ENCODE results near the gene EYA3.

The EYA3 gene

DNA sequence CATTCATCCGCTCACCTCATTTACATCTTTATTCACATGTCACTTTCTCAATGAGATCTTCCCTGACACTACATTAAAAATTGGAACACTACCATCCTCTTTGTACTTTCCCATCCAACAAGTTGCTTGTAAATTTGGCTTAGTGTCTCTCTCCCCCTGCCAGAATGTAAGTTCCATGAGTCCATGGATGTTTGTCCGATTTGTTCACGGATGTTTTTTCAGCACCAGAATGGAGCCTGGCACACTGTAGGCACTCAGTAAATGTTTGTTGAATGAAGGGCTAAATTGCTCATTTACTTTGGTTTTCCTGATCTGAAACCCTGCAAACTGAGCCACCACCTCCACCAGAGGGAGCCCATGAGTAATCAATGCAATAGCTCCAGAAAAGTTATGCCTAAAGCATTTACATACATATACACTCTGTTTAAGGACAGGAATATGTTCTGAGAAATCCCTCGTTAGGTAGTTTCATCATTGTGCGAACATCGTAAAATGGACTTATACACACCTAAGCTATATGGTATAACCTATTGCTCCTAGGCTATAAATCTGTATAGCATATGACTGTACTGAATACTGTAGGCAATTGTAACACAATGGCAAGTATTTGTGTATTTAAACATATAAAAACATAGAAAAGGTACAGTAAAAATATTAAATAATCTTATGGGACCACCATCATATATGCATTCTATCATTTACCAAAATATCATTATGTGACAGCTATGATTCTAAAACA is 2.8 kb upstream of the EYA3 start:
- POLR2A ChIA-PET (ENCODE audit: low non-redundant PET): no interaction called here
- DNase-seq (ENCODE audit: low spot score): peak; percentile 49
- CTCF ChIA-PET: interaction anchor here (0.6 to 2.8 kb wide), 9 partner anchors 14 to 234 kb away, joined by 3 to 31 read pairs (median 4); no protein-coding TSS in a partner anchor
- TF ChIP-seq, protein P1, sequence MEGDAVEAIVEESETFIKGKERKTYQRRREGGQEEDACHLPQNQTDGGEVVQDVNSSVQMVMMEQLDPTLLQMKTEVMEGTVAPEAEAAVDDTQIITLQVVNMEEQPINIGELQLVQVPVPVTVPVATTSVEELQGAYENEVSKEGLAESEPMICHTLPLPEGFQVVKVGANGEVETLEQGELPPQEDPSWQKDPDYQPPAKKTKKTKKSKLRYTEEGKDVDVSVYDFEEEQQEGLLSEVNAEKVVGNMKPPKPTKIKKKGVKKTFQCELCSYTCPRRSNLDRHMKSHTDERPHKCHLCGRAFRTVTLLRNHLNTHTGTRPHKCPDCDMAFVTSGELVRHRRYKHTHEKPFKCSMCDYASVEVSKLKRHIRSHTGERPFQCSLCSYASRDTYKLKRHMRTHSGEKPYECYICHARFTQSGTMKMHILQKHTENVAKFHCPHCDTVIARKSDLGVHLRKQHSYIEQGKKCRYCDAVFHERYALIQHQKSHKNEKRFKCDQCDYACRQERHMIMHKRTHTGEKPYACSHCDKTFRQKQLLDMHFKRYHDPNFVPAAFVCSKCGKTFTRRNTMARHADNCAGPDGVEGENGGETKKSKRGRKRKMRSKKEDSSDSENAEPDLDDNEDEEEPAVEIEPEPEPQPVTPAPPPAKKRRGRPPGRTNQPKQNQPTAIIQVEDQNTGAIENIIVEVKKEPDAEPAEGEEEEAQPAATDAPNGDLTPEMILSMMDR (conservative IDR thresholded peaks at IDR 0.05; ENCODE audit: low read depth): peak; percentile 80
- no peak overlapping the region for H3K27ac ChIP-seq

DNA sequence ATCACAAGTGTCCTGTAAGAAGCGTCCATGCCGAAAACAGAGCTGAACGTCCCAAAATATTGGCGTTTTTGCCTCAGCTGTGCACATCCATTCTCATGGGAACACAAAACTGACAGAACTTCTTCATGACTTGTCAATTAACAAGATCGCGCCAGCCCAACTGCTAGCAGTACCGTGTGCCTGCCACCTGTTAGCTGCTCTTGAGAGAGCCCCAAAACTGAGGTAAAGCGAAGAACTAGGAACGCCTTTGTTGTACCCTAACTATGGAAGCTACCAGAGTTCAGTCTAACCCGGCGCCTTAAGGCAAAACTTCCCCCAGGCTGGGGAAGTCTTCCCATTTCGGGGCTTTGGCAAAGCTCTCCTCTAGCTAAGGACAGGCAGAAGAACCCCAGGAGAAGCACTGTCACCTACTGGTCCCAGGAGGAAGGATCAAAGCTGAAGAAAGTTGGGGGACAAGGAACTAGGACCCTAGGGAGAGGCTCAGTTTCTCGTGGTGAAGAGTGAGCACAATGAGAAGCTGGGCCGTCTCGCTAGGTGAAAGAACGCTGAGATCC is 719 bp downstream of the EYA3 start:
- ChIA-PET POLR2A (ENCODE audit: low non-redundant PET) (interaction anchor here (1.0 kb wide), 1 partner anchor 10 kb away, joined by 4 read pairs; no protein-coding TSS in a partner anchor), CTCF (interaction anchor here (0.6 to 1.5 kb wide), 4 partner anchors 103 to 781 kb away, joined by 3 to 6 read pairs (median 3); no protein-coding TSS in a partner anchor)
- DNase-seq (ENCODE audit: low spot score): peak; percentile 28
- TF ChIP-seq, protein P1 (conservative IDR thresholded peaks at IDR 0.05; ENCODE audit: low read depth): no peak
- H3K27ac ChIP-seq: peak overlapping the region; percentile 94

DNA sequence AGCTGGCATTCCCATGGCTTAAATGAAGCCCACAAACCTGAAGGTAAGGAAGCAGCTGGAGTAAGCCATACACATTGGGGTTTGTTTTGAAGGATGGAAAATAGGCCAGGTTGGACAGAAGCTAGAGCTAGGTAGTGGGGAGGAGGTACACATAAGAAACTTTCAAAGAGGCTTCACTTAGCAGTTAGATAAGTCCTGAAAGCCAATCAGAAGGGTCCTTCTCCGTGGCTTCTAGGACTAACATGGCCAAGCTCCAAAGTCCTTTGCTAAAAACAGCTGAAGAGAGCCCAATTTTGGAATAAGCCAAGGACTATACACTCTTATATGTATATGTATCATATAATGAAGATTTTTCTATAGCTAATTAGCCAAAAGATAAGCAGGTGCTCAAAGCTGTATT is 1.8 kb downstream of the EYA3 start:
- TF ChIP-seq, protein P1 (conservative IDR thresholded peaks at IDR 0.05; ENCODE audit: low read depth): no peak
- DNase-seq (ENCODE audit: low spot score): no peak
- POLR2A ChIA-PET (ENCODE audit: low non-redundant PET): no interaction called here
- H3K27ac ChIP-seq: no peak overlapping the region
- CTCF ChIA-PET: no interaction called here

DNA sequence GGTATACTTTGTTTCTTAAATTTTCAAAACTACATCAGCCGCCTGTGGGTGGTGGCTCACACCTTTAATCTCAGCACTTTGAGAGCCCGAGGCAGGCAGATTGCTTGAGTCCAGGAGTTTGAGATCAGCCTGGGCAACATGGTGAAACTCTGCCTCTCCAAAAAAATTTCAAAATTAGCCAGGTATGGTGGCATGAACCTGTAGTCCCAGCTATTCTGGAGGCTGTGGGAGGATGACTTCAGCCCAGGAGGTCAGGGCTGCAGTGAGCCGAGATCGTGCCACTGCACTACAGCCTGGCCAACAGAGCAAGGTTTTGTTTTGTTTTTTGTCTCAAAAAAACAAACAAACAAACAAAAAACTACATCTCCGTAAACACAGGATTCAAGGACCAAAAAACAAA is 3.3 kb downstream of the EYA3 start:
- ChIA-PET POLR2A (ENCODE audit: low non-redundant PET) (no interaction called here), CTCF (interaction anchor here (0.6 kb wide), 1 partner anchor 58 kb away, joined by 3 read pairs; no protein-coding TSS in a partner anchor)
- TF ChIP-seq, protein P1 (conservative IDR thresholded peaks at IDR 0.05; ENCODE audit: low read depth): no peak
- no peak for DNase-seq (ENCODE audit: low spot score)
- no peak overlapping the region for H3K27ac ChIP-seq

DNA sequence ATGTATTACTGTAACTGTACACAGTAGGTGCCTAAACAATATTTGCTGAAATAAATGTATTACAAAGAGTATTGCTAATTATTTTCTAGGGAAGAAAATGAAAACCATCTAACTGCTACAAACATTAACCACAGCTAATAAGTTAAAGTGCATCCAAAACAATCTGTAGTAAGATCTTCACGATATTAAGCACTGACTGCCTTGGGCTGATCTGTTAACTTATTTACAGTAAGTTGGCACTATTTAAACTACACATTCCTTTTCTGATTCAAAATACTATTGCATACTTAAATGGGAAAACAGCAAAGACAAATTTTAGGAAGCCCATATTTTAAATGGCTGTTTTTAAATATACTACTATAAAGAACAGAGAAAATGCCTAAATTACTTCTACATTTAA is 4.5 kb downstream of the EYA3 start:
- no peak overlapping the region for H3K27ac ChIP-seq
- TF ChIP-seq, protein P1 (conservative IDR thresholded peaks at IDR 0.05; ENCODE audit: low read depth): no peak
- POLR2A ChIA-PET (ENCODE audit: low non-redundant PET): no interaction called here

DNA sequence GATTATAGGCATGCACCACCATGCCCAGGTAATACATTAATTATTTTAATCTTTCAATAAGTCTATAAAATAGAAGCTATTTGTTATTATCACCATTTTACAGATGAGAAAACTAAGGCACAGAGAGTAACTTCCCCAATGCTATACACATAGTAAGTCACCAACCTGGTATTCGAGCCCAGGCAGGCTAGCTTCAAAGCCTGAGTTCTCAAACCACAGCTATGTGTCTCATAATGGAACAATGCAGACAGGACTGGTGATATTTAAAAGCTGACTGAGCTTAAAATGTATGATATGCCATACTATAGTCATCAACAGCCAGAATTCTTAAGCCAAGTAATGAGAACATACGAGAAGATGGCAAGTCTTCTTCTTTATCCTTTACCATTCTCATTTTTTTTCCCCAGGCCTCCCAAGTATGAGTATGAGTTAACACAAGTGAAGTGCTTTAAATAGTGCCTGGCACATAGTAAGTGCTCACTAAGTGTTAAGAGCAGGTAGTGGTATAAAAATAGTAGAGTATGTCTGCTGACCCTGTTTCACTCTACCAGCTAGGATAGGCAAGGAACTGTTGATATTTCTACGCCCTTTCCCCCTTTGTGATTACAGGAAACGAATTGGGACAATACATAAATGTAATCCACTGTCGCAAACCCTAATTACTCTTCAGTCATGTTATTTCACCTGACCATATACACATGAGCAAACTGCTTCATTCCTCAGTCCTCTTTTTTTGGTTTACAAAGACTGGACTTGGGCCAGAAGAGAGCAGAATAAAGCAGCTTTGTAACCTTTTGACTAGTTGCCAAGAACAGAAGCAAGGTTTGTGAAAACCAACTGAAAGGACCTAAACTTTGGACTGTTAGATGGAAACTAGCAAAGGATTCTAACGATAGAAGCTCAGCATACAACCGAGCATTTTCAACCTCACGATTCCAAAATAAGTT is 9.5 kb downstream of the EYA3 start:
- peak; percentile 16 for DNase-seq (ENCODE audit: low spot score)
- CTCF ChIA-PET: interaction anchor here (1.8 kb wide), 1 partner anchor 12 kb away, joined by 4 read pairs; no protein-coding TSS in a partner anchor
- TF ChIP-seq, protein P1 (conservative IDR thresholded peaks at IDR 0.05; ENCODE audit: low read depth): no peak
- POLR2A ChIA-PET (ENCODE audit: low non-redundant PET): interaction anchor here (1.0 kb wide), 1 partner anchor 9 kb away, joined by 4 read pairs; the partner anchor contains the start of gene EYA3
- no peak overlapping the region for H3K27ac ChIP-seq

More for the DNA sequence above, 4.5 kb downstream of the EYA3 start:
- DNase-seq (ENCODE audit: low spot score): no peak
- CTCF ChIA-PET: no interaction called here
